ENCODE measurements around the gene SLC41A2. TPM values are rescaled to one million over a fixed set of nuclear protein-coding genes. Genes with fewer than 3 reads are reported as not detected.

Gene SLC41A2
- polyA plus RNA-seq, 2 of the 4 experiments (the other 2 are of a cell fraction): 14.6 to 14.8 TPM

- Histone ChIP-seq H3K4me1 (no peaks in the 10 kb centered on the region), H3K4me3 (no peak overlapping the region), H3K4me2 (no peak overlapping the region), H3K9me3 (no peaks in the 10 kb centered on the region), H3K27ac (no peak overlapping the region)
- POLR2A ChIA-PET: no interaction called here
- CTCF ChIA-PET: interaction anchor here (0.7 to 0.9 kb wide), 3 partner anchors 27 to 588 kb away, joined by 3 to 4 read pairs (median 4); no protein-coding TSS in a partner anchor
- WGBS (ENCODE audit: missing lambda C conversion rate): 82% methylated on average over 3 of the region's 3 CpGs
- DNase-seq (ENCODE audit: low read depth in 1 of 2, low spot score in 1 of 2) (no peak), FAIRE-seq (no peak), ATAC-seq (no peak)
- TF ChIP-seq EHMT2 (IDR thresholded peaks at IDR 0.05; ENCODE audit: low read depth) (no peak), FOSB (CRISPR knock-in tag; IDR thresholded peaks at IDR 0.05) (no peak), CHD4 (IDR thresholded peaks at IDR 0.05; ENCODE audit: borderline replicate concordance) (no peak), REST (IDR thresholded peaks at IDR 0.05) (no peak), MAX (IDR thresholded peaks at IDR 0.05) (no peak), HOXA7 (CRISPR knock-in tag; IDR thresholded peaks at IDR 0.05) (no peak), RFX5 (IDR thresholded peaks at IDR 0.05) (no peak), GATA3 (IDR thresholded peaks at IDR 0.05; ENCODE audit: borderline replicate concordance) (no peak)
Observed at GRCh38 chr12:104969343-104969742, 11.3 kb upstream of the SLC41A2 start.

- CTCF ChIA-PET: interaction anchor here (1.0 kb wide), 1 partner anchor 10 kb away, joined by 3 read pairs; no protein-coding TSS in a partner anchor
- ATAC-seq (no peak), DNase-seq (ENCODE audit: low read depth in 1 of 2, low spot score in 1 of 2) (no peak), FAIRE-seq (no peak)
- POLR2A ChIA-PET: no interaction called here
- no peaks in the 10 kb centered on the region for H3K9me3 ChIP-seq
- no peak overlapping the region for H3K4me2 ChIP-seq
- 87% methylated on average over 4 of the region's 4 CpGs for WGBS (ENCODE audit: missing lambda C conversion rate)
- H3K4me3 ChIP-seq: no peak overlapping the region
- TF ChIP-seq HMGXB4 (CRISPR knock-in tag; IDR thresholded peaks at IDR 0.05; ENCODE audit: borderline replicate concordance): no peak
- no peak for TF ChIP-seq HOXA7 (CRISPR knock-in tag; IDR thresholded peaks at IDR 0.05)
- TF ChIP-seq BHLHE40 (IDR thresholded peaks at IDR 0.05; ENCODE audit: low read depth, low read length): no peak
- no peak for TF ChIP-seq USF2 (IDR thresholded peaks at IDR 0.05)
- no peak for TF ChIP-seq ZC3H11A (IDR thresholded peaks at IDR 0.05)
- no peak for TF ChIP-seq PBX3 (IDR thresholded peaks at IDR 0.05)
- no peak for TF ChIP-seq HOXB13 (CRISPR knock-in tag; IDR thresholded peaks at IDR 0.05; ENCODE audit: low read depth)
- TF ChIP-seq CHD4 (IDR thresholded peaks at IDR 0.05; ENCODE audit: borderline replicate concordance): no peak
- TF ChIP-seq TP53 (CRISPR knock-in tag; IDR thresholded peaks at IDR 0.05): no peak
- TF ChIP-seq E2F6 (IDR thresholded peaks at IDR 0.05; ENCODE audit: borderline replicate concordance, low read depth): no peak
- no peak for TF ChIP-seq EP300 (IDR thresholded peaks at IDR 0.05)
- no peak overlapping the region for H3K27ac ChIP-seq
- H3K4me1 ChIP-seq: no peaks in the 10 kb centered on the region
Observed at GRCh38 chr12:104966677-104967076, 8.6 kb upstream of the SLC41A2 start.
